GM10847 (cell line): Measurements from ENCODE around the gene OR8G1.

Experiments used
- POLR2A ChIP-seq: IDR thresholded peaks from 2 replicates; pipeline ENCODE4 v1.6.1; 2011; ENCODE audit not compliant: insufficient read length; ENCODE audit errors: extremely low read depth

Gene OR8G1

GRCh38 chr11:124302347-124303125 lies 61.6 kb downstream of the OR8G1 start:
- TF ChIP-seq POLR2A: no peak
